T-helper 1 cell treated with Interleukin-12 subunit alpha and Interleukin-12 subunit beta and Interleukin-4 antibody, amounts not matched to agents 30 μg/mL and 1 μg/mL, for 36 hours (primary cell): ENCODE results near the gene M6PR.
"Not testable (repeated sequence)": the region's sequence is repeated elsewhere in the genome, so short reads cannot be mapped to it uniquely, and the experiment has no call there.

ENCODE experiments used
- H3K27ac Mint-ChIP-seq: one replicate; pipeline ENCODE4 v1.8.0; 2021; ENCODE audit warnings: mild to moderate bottlenecking, mixed read lengths
- H3K27me3 Mint-ChIP-seq: one replicate; pipeline ENCODE4 v1.8.0; 2021; ENCODE audit warnings: low read depth, mixed read lengths
- H3K36me3 Mint-ChIP-seq: one replicate; pipeline ENCODE4 v1.8.0; 2021; ENCODE audit warnings: low read depth, mixed read lengths
- H3K4me1 Mint-ChIP-seq: one replicate; pipeline ENCODE4 v1.8.0; 2021; ENCODE audit warnings: low read depth, mixed read lengths
- H3K4me3 Mint-ChIP-seq: one replicate; pipeline ENCODE4 v1.8.0; 2021; ENCODE audit warnings: mild to moderate bottlenecking, moderate library complexity, mixed read lengths
- H3K9me3 Mint-ChIP-seq: one replicate; pipeline ENCODE4 v1.8.0; 2021; ENCODE audit warnings: mixed read lengths

The M6PR gene

GRCh38 chr12:8937842-8938442 is 11.5 kb downstream of the M6PR start:
- H3K36me3 Mint-ChIP-seq, result peaks cover 22% of the 10 kb centered on the region
- not testable (repeated sequence) for H3K4me1 Mint-ChIP-seq, H3K27ac Mint-ChIP-seq, H3K9me3 Mint-ChIP-seq, H3K4me3 Mint-ChIP-seq, H3K27me3 Mint-ChIP-seq

- Mint-ChIP-seq H3K9me3 (no peaks in the 10 kb centered on the region), H3K4me3 (no peak overlapping the region), H3K36me3 (peaks cover 15% of the 10 kb centered on the region), H3K27me3 (no peaks in the 10 kb centered on the region), H3K4me1 (no peaks in the 10 kb centered on the region), H3K27ac (no peak overlapping the region)
Observed at GRCh38 chr12:8936735-8937134, 12.7 kb downstream of the M6PR start.

GRCh38 chr12:8934080-8934479 is 15.4 kb downstream of the M6PR start:
- H3K4me3 Mint-ChIP-seq, H3K27me3 Mint-ChIP-seq, H3K9me3 Mint-ChIP-seq, H3K4me1 Mint-ChIP-seq, H3K36me3 Mint-ChIP-seq, H3K27ac Mint-ChIP-seq: not testable (repeated sequence)

GRCh38 chr12:8932464-8932863 is 17.0 kb downstream of the M6PR start:
- H3K27ac Mint-ChIP-seq, H3K36me3 Mint-ChIP-seq, H3K4me1 Mint-ChIP-seq, H3K4me3 Mint-ChIP-seq, H3K27me3 Mint-ChIP-seq, H3K9me3 Mint-ChIP-seq: not testable (repeated sequence)

GRCh38 chr12:8930655-8931323 is 18.7 kb downstream of the M6PR start:
- H3K36me3 Mint-ChIP-seq, H3K4me3 Mint-ChIP-seq, H3K9me3 Mint-ChIP-seq, H3K27me3 Mint-ChIP-seq, H3K4me1 Mint-ChIP-seq, H3K27ac Mint-ChIP-seq: not testable (repeated sequence)

GRCh38 chr12:8922544-8922943 is 26.9 kb downstream of the M6PR start:
- H3K36me3 Mint-ChIP-seq, result peaks cover 2% of the 10 kb centered on the region
- no peaks in the 10 kb centered on the region for H3K9me3 Mint-ChIP-seq
- no peaks in the 10 kb centered on the region for H3K27me3 Mint-ChIP-seq
- no peak overlapping the region for H3K4me3 Mint-ChIP-seq
- no peaks in the 10 kb centered on the region for H3K4me1 Mint-ChIP-seq
- H3K27ac Mint-ChIP-seq, result no peak overlapping the region

- not testable (repeated sequence) for H3K9me3 Mint-ChIP-seq, H3K27me3 Mint-ChIP-seq, H3K4me3 Mint-ChIP-seq, H3K36me3 Mint-ChIP-seq, H3K27ac Mint-ChIP-seq, H3K4me1 Mint-ChIP-seq
Observed at GRCh38 chr12:8919643-8920042, 29.8 kb downstream of the M6PR start.

- Mint-ChIP-seq H3K4me3 (no peak overlapping the region), H3K27me3 (peaks cover 12% of the 10 kb centered on the region), H3K27ac (no peak overlapping the region), H3K9me3 (no peaks in the 10 kb centered on the region), H3K36me3 (peaks cover 2% of the 10 kb centered on the region), H3K4me1 (peaks cover 7% of the 10 kb centered on the region)
Observed at GRCh38 chr12:8917751-8918150, 31.7 kb downstream of the M6PR start.

- peaks cover 7% of the 10 kb centered on the region for H3K4me1 Mint-ChIP-seq
- H3K9me3 Mint-ChIP-seq, result no peaks in the 10 kb centered on the region
- H3K27ac Mint-ChIP-seq, result no peak overlapping the region
- no peak overlapping the region for H3K4me3 Mint-ChIP-seq
- H3K36me3 Mint-ChIP-seq, result no peaks in the 10 kb centered on the region
- H3K27me3 Mint-ChIP-seq, result peaks cover 17% of the 10 kb centered on the region
Observed at GRCh38 chr12:8917031-8917430, 32.4 kb downstream of the M6PR start.

- Mint-ChIP-seq H3K27me3 (peaks cover 21% of the 10 kb centered on the region), H3K4me1 (peaks cover 7% of the 10 kb centered on the region), H3K27ac (no peak overlapping the region), H3K4me3 (no peak overlapping the region), H3K9me3 (no peaks in the 10 kb centered on the region), H3K36me3 (no peaks in the 10 kb centered on the region)
Observed at GRCh38 chr12:8916154-8916553, 33.3 kb downstream of the M6PR start.

GRCh38 chr12:8914716-8915526 is 34.5 kb downstream of the M6PR start:
- Mint-ChIP-seq H3K4me1 (peaks cover 7% of the 10 kb centered on the region), H3K27me3 (peaks cover 21% of the 10 kb centered on the region), H3K9me3 (no peaks in the 10 kb centered on the region), H3K27ac (no peak overlapping the region), H3K4me3 (no peak overlapping the region), H3K36me3 (no peaks in the 10 kb centered on the region)

GRCh38 chr12:8914033-8914715 is 35.3 kb downstream of the M6PR start, which contains the start of gene PHC1:
TSS of gene PHC1 (plus strand) at chr12:8914509. CDS start at chr12:8917678, 3,169 bp downstream.
- Mint-ChIP-seq H3K4me3 (peak within 1 kb of the TSS; percentile 85), H3K27ac (peak within 1 kb of the TSS; percentile 77), H3K27me3 (peaks cover 21% of the 10 kb centered on the region)
- H3K4me1 Mint-ChIP-seq, H3K9me3 Mint-ChIP-seq, H3K36me3 Mint-ChIP-seq: not testable (repeated sequence)

GRCh38 chr12:8913702-8914032 is 35.8 kb downstream of the M6PR start:
- no peaks in the 10 kb centered on the region for H3K9me3 Mint-ChIP-seq
- H3K36me3 Mint-ChIP-seq, result no peaks in the 10 kb centered on the region
- peaks cover 7% of the 10 kb centered on the region for H3K4me1 Mint-ChIP-seq
- peaks cover 21% of the 10 kb centered on the region for H3K27me3 Mint-ChIP-seq
- peak overlapping the region; percentile 85 for H3K4me3 Mint-ChIP-seq
- peak overlapping the region; percentile 77 for H3K27ac Mint-ChIP-seq

GRCh38 chr12:8912914-8913313 is 36.5 kb downstream of the M6PR start:
- Mint-ChIP-seq H3K27ac (no peak overlapping the region), H3K4me1 (peaks cover 7% of the 10 kb centered on the region), H3K27me3 (peaks cover 21% of the 10 kb centered on the region), H3K36me3 (no peaks in the 10 kb centered on the region), H3K9me3 (no peaks in the 10 kb centered on the region), H3K4me3 (peak overlapping the region; percentile 2)
